IMR-90 (cell line): ENCODE results near the gene DCLRE1C. TPM values are rescaled to one million over a fixed set of nuclear protein-coding genes. Genes with fewer than 3 reads are reported as not detected.

Experiments used
- ATAC-seq: fragments of 200-7000 bp; cut with Tn5 transposase; 2 replicates; pipeline ENCODE4 v1.9.1; 2020; ENCODE audit warnings: low read depth, mild to moderate bottlenecking, moderate library complexity
- BruUV-seq: library from RNA; stranded (reverse); fragments of 400-500 nt; replicated peaks from 2 replicates; lab custom pipeline; 2021; lab: Mats Ljungman, UMichigan
- CTCF ChIA-PET: fragments of 300-600 bp; formaldehyde crosslinking; extraction: SDS; loops from one replicate; lab custom pipeline; 2021; ENCODE audit warnings: antibody characterized with exemption; lab: Yijun Ruan, JAX
- POLR2A ChIA-PET: fragments of 300-600 bp; sonication (Branson Sonifier 250); formaldehyde crosslinking; loops from one replicate; lab custom pipeline; 2022; ENCODE audit warnings: antibody characterized with exemption; ENCODE audit not compliant: unreplicated experiment; lab: Charles Lee
- DNase-seq: peaks from one replicate; pipeline ENCODE4 v3.0.0; 2013
- H2AFZ ChIP-seq: replicated peaks from 2 replicates; pipeline ENCODE3; 2013; ENCODE audit warnings: low read length, mild to moderate bottlenecking; ENCODE audit not compliant: poor library complexity
- H2AK5ac ChIP-seq: 2 replicates; pipeline ENCODE4 v1.6.1; 2013; ENCODE audit warnings: low read depth, low read length, inconsistent platforms
- H2AK9ac ChIP-seq: replicated peaks from 2 replicates; pipeline ENCODE3; 2013; ENCODE audit warnings: mild to moderate bottlenecking, low read depth, low read length, moderate library complexity; ENCODE audit not compliant: poor library complexity
- H2BK120ac ChIP-seq: 2 replicates; pipeline ENCODE4 v1.6.1; 2013; ENCODE audit warnings: low read depth, low read length, inconsistent platforms
- H2BK15ac ChIP-seq: 3 replicates; pipeline ENCODE4 v1.6.1; 2013; ENCODE audit warnings: low read depth, low read length, inconsistent platforms
- H2BK20ac ChIP-seq: 2 replicates; pipeline ENCODE4 v1.6.1; 2013; ENCODE audit warnings: low read depth, mild to moderate bottlenecking, inconsistent platforms, low read length, moderate library complexity
- H2BK5ac ChIP-seq: 2 replicates; pipeline ENCODE4 v1.6.1; 2013; ENCODE audit warnings: mild to moderate bottlenecking, low read depth, low read length, inconsistent platforms; ENCODE audit not compliant: poor library complexity, severe bottlenecking
- H3K14ac ChIP-seq: replicated peaks from 2 replicates; pipeline ENCODE4 v1.6.1; 2013; ENCODE audit warnings: low read depth, low read length, inconsistent platforms
- H3K18ac ChIP-seq: 2 replicates; pipeline ENCODE4 v1.6.1; 2013; ENCODE audit warnings: low read depth, low read length, control low read depth
- H3K23ac ChIP-seq: 2 replicates; pipeline ENCODE4 v1.6.1; 2013; ENCODE audit warnings: low read depth, low read length, inconsistent platforms
- H3K27ac ChIP-seq: 2 replicates; pipeline ENCODE4 v1.5.1; 2013; ENCODE audit warnings: mild to moderate bottlenecking, control low read depth, low read length; ENCODE audit not compliant: insufficient read depth
- H3K27me3 ChIP-seq: 2 replicates; pipeline ENCODE4 v1.6.1; 2013; ENCODE audit warnings: low read length; ENCODE audit not compliant: control insufficient read depth, insufficient read depth
- H3K36me3 ChIP-seq: 2 replicates; pipeline ENCODE4 v1.6.1; 2013; ENCODE audit warnings: low read length, mixed read lengths; ENCODE audit not compliant: control insufficient read depth, insufficient read depth
- H3K4ac ChIP-seq: 2 replicates; pipeline ENCODE4 v1.6.1; 2013; ENCODE audit warnings: low read depth, low read length, inconsistent platforms
- H3K4me1 ChIP-seq: 2 replicates; pipeline ENCODE4 v1.6.1; 2013; ENCODE audit warnings: low read length, mixed read lengths; ENCODE audit not compliant: control insufficient read depth, insufficient read depth
- H3K4me2 ChIP-seq: 2 replicates; pipeline ENCODE4 v1.6.1; 2013; ENCODE audit warnings: low read depth, mild to moderate bottlenecking, control low read depth, low read length, moderate library complexity
- H3K4me3 ChIP-seq: 2 replicates; pipeline ENCODE4 v1.5.1; 2013; ENCODE audit warnings: low read depth, mild to moderate bottlenecking, control low read depth, low read length, moderate library complexity; ENCODE audit not compliant: insufficient read depth
- H3K56ac ChIP-seq: 2 replicates; pipeline ENCODE4 v1.6.1; 2013; ENCODE audit warnings: low read length, inconsistent platforms; ENCODE audit not compliant: insufficient read depth; ENCODE audit errors: extremely low read depth
- H3K79me1 ChIP-seq, 2 experiments: 2 replicates each; pipeline ENCODE4 v1.6.1; 2013; ENCODE audit warnings: low read length in 2 of 2, inconsistent platforms in 1 of 2, low read depth in 1 of 2
- H3K9ac ChIP-seq: 2 replicates; pipeline ENCODE4 v1.6.1; 2013; ENCODE audit warnings: low read depth, low read length, control low read depth
- H3K9me1 ChIP-seq: 2 replicates; pipeline ENCODE4 v1.6.1; 2013; ENCODE audit warnings: low read length, inconsistent platforms; ENCODE audit not compliant: insufficient read depth
- H3K9me3 ChIP-seq: 2 replicates; pipeline ENCODE4 v1.6.1; 2013; ENCODE audit warnings: low read length; ENCODE audit not compliant: control insufficient read depth, insufficient read depth
- H4K20me1 ChIP-seq: 2 replicates; pipeline ENCODE4 v1.6.1; 2013; ENCODE audit warnings: low read length, inconsistent platforms; ENCODE audit not compliant: insufficient read depth
- H4K5ac ChIP-seq: 2 replicates; pipeline ENCODE4 v1.6.1; 2013; ENCODE audit warnings: mild to moderate bottlenecking, low read depth, low read length, control low read depth
- H4K8ac ChIP-seq, 2 experiments: 2 replicates each; pipeline ENCODE4 v1.6.1; 2013; ENCODE audit warnings: low read depth in 2 of 2, low read length in 2 of 2, control low read depth in 1 of 2, inconsistent platforms in 1 of 2
- H4K91ac ChIP-seq: 2 replicates; pipeline ENCODE4 v1.6.1; 2013; ENCODE audit warnings: low read depth, low read length, inconsistent platforms; ENCODE audit not compliant: insufficient read depth
- BHLHE40 ChIP-seq: fragments of 150-350 bp; IDR thresholded peaks from 2 replicates; pipeline ENCODE4 v1.6.1; 2016; ENCODE audit warnings: mild to moderate bottlenecking, low read depth, low read length
- CEBPB ChIP-seq: IDR thresholded peaks from 2 replicates; pipeline ENCODE4 v1.6.1; 2012; ENCODE audit warnings: low read depth, low read length, improper control_type of control experiment
- CHD1 ChIP-seq: IDR thresholded peaks from 2 replicates; pipeline ENCODE4 v1.6.1; 2012; ENCODE audit warnings: low read depth, low read length, improper control_type of control experiment
- CTCF ChIP-seq: conservative IDR thresholded peaks from 2 replicates; pipeline ENCODE4 v1.5.1; 2012; ENCODE audit warnings: mild to moderate bottlenecking, low read depth, low read length, improper control_type of control experiment
- ELK1 ChIP-seq: fragments of 150-350 bp; IDR thresholded peaks from 2 replicates; pipeline ENCODE4 v1.6.1; 2016; ENCODE audit warnings: low read depth, mild to moderate bottlenecking, low read length, moderate library complexity, borderline replicate concordance
- FOS ChIP-seq: fragments of 150-350 bp; IDR thresholded peaks from 2 replicates; pipeline ENCODE4 v1.6.1; 2016; ENCODE audit warnings: low read depth, low read length
- MAFK ChIP-seq: IDR thresholded peaks from 2 replicates; pipeline ENCODE4 v1.6.1; 2012; ENCODE audit warnings: low read depth, low read length, improper control_type of control experiment
- MAZ ChIP-seq: IDR thresholded peaks from 2 replicates; pipeline ENCODE4 v1.6.1; 2012; ENCODE audit warnings: low read depth, mild to moderate bottlenecking, low read length, improper control_type of control experiment, moderate library complexity, borderline replicate concordance
- MXI1 ChIP-seq: IDR thresholded peaks from 2 replicates; pipeline ENCODE4 v1.6.1; 2012; ENCODE audit warnings: low read depth, mild to moderate bottlenecking, low read length, moderate library complexity, borderline replicate concordance
- NFE2L2 ChIP-seq: fragments of 150-350 bp; IDR thresholded peaks from 2 replicates; pipeline ENCODE4 v1.6.1; 2016; ENCODE audit warnings: low read depth, mild to moderate bottlenecking, low read length
- POLR2A ChIP-seq: IDR thresholded peaks from 2 replicates; pipeline ENCODE4 v1.6.1; 2012; ENCODE audit warnings: mild to moderate bottlenecking, low read depth, low read length
- RAD21 ChIP-seq: IDR thresholded peaks from 2 replicates; pipeline ENCODE4 v1.6.1; 2012; ENCODE audit warnings: low read length, improper control_type of control experiment
- RCOR1 ChIP-seq: IDR thresholded peaks from 2 replicates; pipeline ENCODE4 v1.6.1; 2012; ENCODE audit warnings: mild to moderate bottlenecking, low read length, improper control_type of control experiment; ENCODE audit not compliant: insufficient replicate concordance
- RFX5 ChIP-seq: IDR thresholded peaks from 2 replicates; pipeline ENCODE4 v1.8.0; 2012; ENCODE audit warnings: low read depth, mild to moderate bottlenecking, low read length, moderate library complexity
- SMC3 ChIP-seq: fragments of 150-350 bp; IDR thresholded peaks from 2 replicates; pipeline ENCODE4 v1.6.1; 2016; ENCODE audit warnings: low read depth, mild to moderate bottlenecking, antibody characterized with exemption, low read length, moderate library complexity
- USF2 ChIP-seq: fragments of 150-350 bp; IDR thresholded peaks from 2 replicates; pipeline ENCODE4 v1.6.1; 2017; ENCODE audit warnings: mild to moderate bottlenecking, antibody characterized with exemption, low read length, low read depth
- WGBS, 2 experiments: methylation state at CpG; one replicate each; pipeline versions ENCODE4 v1.1.5 to v1.1.7; 2013; ENCODE audit warnings: missing lambda C conversion rate in 2 of 2; ENCODE audit not compliant: insufficient read length in 1 of 2; ENCODE audit errors: extremely low coverage in 2 of 2; 5-methylcytosine and 5-hydroxymethylcytosine counted together
- dilution Hi-C: fragments of 300-500 bp; cut with HindIII; formaldehyde crosslinking; loops from one replicate; pipeline ENCODE4 v1.14.3; 2018; ENCODE audit warnings: low sequenced_read_pairs; ENCODE audit not compliant: unreplicated experiment
- in situ Hi-C: fragments of 300-500 bp; cut with MboI; formaldehyde crosslinking; loops from 3 replicates; pipeline ENCODE4 v1.14.3; 2019; ENCODE audit warnings: low sequenced_read_pairs, inconsistent platforms, mixed read lengths
- intact Hi-C: fragments of 100-400 bp; cut with micrococcal nuclease; formaldehyde crosslinking; loops from 2 replicates; pipeline ENCODE4 v1.10.0; 2022
- polyA plus RNA-seq, 3 experiments: library from polyadenylated mRNA; depleted of rRNA; stranded (reverse); fragments of >200 nt; gene quantifications; 2 replicates each; pipeline ENCODE4 v1.2.3, GENCODE V29; 2012; ENCODE audit warnings: low replicate concordance in 1 of 3
- total RNA-seq: library from RNA; depleted of rRNA; stranded (reverse); fragments of >200 nt; gene quantifications from 2 replicates; pipeline ENCODE4 v1.2.3, GENCODE V29; 2012

Gene DCLRE1C
- total and polyA plus RNA-seq, 2 of the 4 experiments (the other 2 are of a cell fraction), result 2.9 to 8.1 TPM

- H2BK15ac ChIP-seq, result no peak overlapping the region
- H3K9me1 ChIP-seq, result peaks cover 7% of the 10 kb centered on the region
- H2BK5ac ChIP-seq, result no peak overlapping the region
- peaks cover 12% of the 10 kb centered on the region for H3K9me3 ChIP-seq
- no peak overlapping the region for H4K8ac ChIP-seq
- TF ChIP-seq FOS (no peak), MXI1 (no peak), POLR2A (no peak), RFX5 (no peak), ELK1 (no peak), CEBPB (no peak), MAFK (no peak), CHD1 (no peak), RAD21 (no peak), NFE2L2 (no peak), USF2 (no peak), RCOR1 (no peak), SMC3 (no peak), MAZ (no peak), BHLHE40 (no peak), CTCF (no peak)
- dilution Hi-C loops (no loop called here), intact Hi-C loops (no loop called here), in situ Hi-C loops (no loop called here)
- H3K23ac ChIP-seq, result no peak overlapping the region
- no peak overlapping the region for H4K91ac ChIP-seq
- H3K14ac ChIP-seq, result no peak overlapping the region
- H2BK20ac ChIP-seq, result no peak overlapping the region
- no peaks in the 10 kb centered on the region for H3K27me3 ChIP-seq
- no peak for ATAC-seq
- no peak for DNase-seq
- H3K4ac ChIP-seq, result no peak overlapping the region
- no peaks in the 10 kb centered on the region for H3K4me1 ChIP-seq
- no peak overlapping the region for H2BK120ac ChIP-seq
- no peaks in the 10 kb centered on the region for H4K20me1 ChIP-seq
- no peak overlapping the region for H3K4me3 ChIP-seq
- no peak overlapping the region for H3K4me2 ChIP-seq
- no peak overlapping the region for H2AFZ ChIP-seq
- no peak overlapping the region for H3K18ac ChIP-seq
- no peak overlapping the region for H2AK9ac ChIP-seq
- H2AK5ac ChIP-seq, result no peak overlapping the region
- peaks cover 0 to 6% of the 10 kb centered on the region in 2 experiments; a peak in 2 of 4 replicates for H3K79me1 ChIP-seq
- no peak overlapping the region for H4K5ac ChIP-seq
- CTCF ChIA-PET, result no interaction called here
- WGBS, 2 experiments, result no CpG with 5 or more reads among the region's 3 CpGs
- H3K36me3 ChIP-seq, result peaks cover 50% of the 10 kb centered on the region
- H3K9ac ChIP-seq, result no peak overlapping the region
- H3K56ac ChIP-seq, result no peak overlapping the region
- POLR2A ChIA-PET, result no interaction called here
- no TSS peak for BruUV-seq
- H3K27ac ChIP-seq, result no peak overlapping the region
Measured at GRCh38 chr10:14918964-14919363, 34.9 kb downstream of the DCLRE1C start.
